GM12878 (cell line): ENCODE measurements around the gene BCL11A. TPM values are rescaled to one million over a fixed set of nuclear protein-coding genes. Genes with fewer than 3 reads are reported as not detected.

ENCODE experiments used
- ATF2 ChIP-seq: IDR thresholded peaks from 2 replicates; pipeline ENCODE4 v1.6.1; 2012; ENCODE audit warnings: low read length, inconsistent platforms
- ATF7 ChIP-seq: fragments of 450-650 bp; IDR thresholded peaks from 2 replicates; pipeline ENCODE4 v1.6.1; 2016; ENCODE audit warnings: low read depth, mild to moderate bottlenecking
- BCLAF1 ChIP-seq: fragments of 450-650 bp; IDR thresholded peaks from 2 replicates; pipeline ENCODE4 v1.6.1; 2017; ENCODE audit warnings: antibody characterized with exemption, mild to moderate bottlenecking, moderate library complexity
- CBFB ChIP-seq: IDR thresholded peaks from 2 replicates; pipeline ENCODE4 v1.6.1; 2016; ENCODE audit warnings: antibody characterized with exemption, low read depth
- CHD4 ChIP-seq: fragments of 200-600 bp; sonication (generic); IDR thresholded peaks from 2 replicates; pipeline ENCODE4 v1.6.1; 2016; ENCODE audit warnings: mild to moderate bottlenecking
- IRF3 ChIP-seq: fragments of 450-650 bp; IDR thresholded peaks from 2 replicates; pipeline ENCODE4 v1.6.1; 2014; ENCODE audit warnings: mild to moderate bottlenecking
- KAT2A ChIP-seq: conservative IDR thresholded peaks from 2 replicates; pipeline ENCODE4 v1.6.1; 2011; ENCODE audit warnings: low read depth, low read length; ENCODE audit not compliant: control insufficient read depth
- MYB ChIP-seq: fragments of 150-350 bp; IDR thresholded peaks from 2 replicates; pipeline ENCODE4 v1.6.1; 2014; ENCODE audit warnings: mild to moderate bottlenecking, low read depth, low read length, borderline replicate concordance
- NFIC ChIP-seq: IDR thresholded peaks from 2 replicates; pipeline ENCODE4 v1.6.1; 2012; ENCODE audit warnings: low read depth, mild to moderate bottlenecking, inconsistent platforms, low read length, moderate library complexity
- NR2C1 ChIP-seq: fragments of 450-650 bp; IDR thresholded peaks from 2 replicates; pipeline ENCODE4 v1.6.1; 2017; ENCODE audit warnings: antibody characterized with exemption, mild to moderate bottlenecking, moderate library complexity
- NRF1 ChIP-seq: conservative IDR thresholded peaks from 2 replicates; pipeline ENCODE4 v1.6.1; 2011; ENCODE audit warnings: mild to moderate bottlenecking, low read depth, low read length, improper control_type of control experiment
- PML ChIP-seq: IDR thresholded peaks from 2 replicates; pipeline ENCODE4 v1.6.1; 2012; ENCODE audit warnings: low read length, inconsistent platforms
- POLR2AphosphoS2 ChIP-seq: IDR thresholded peaks from 2 replicates; pipeline ENCODE4 v1.6.1; 2011; ENCODE audit warnings: low read depth, mild to moderate bottlenecking, low read length, improper control_type of control experiment, moderate library complexity
- POU2F2 ChIP-seq: IDR thresholded peaks from 3 replicates; pipeline ENCODE4 v1.6.1; 2011; ENCODE audit warnings: low read depth, mild to moderate bottlenecking, low read length, borderline replicate concordance
- SUZ12 ChIP-seq: fragments of 200-600 bp; sonication (generic); IDR thresholded peaks from one replicate; pipeline ENCODE4 v1.6.1; 2018; ENCODE audit warnings: antibody characterized with exemption, mild to moderate bottlenecking; ENCODE audit not compliant: unreplicated experiment
- TBL1XR1 ChIP-seq: IDR thresholded peaks from 2 replicates; pipeline ENCODE4 v1.6.1; 2012; ENCODE audit warnings: low read depth, low read length, improper control_type of control experiment
- ZBED1 ChIP-seq: IDR thresholded peaks from 2 replicates; pipeline ENCODE4 v1.6.1; 2016; ENCODE audit warnings: borderline replicate concordance
- ZBTB4 ChIP-seq: fragments of 450-650 bp; formaldehyde crosslinking; IDR thresholded peaks from 2 replicates; pipeline ENCODE4 v1.4.0; 2022; ENCODE audit warnings: mild to moderate bottlenecking, moderate library complexity
- ZNF24 ChIP-seq: fragments of 450-650 bp; IDR thresholded peaks from 2 replicates; pipeline ENCODE4 v1.6.1; 2017; ENCODE audit warnings: antibody characterized with exemption, mild to moderate bottlenecking
- polyA plus RNA-seq, 11 experiments: library from polyadenylated mRNA; depleted of rRNA in 4 of 11; unstranded in 6 of 11; stranded (reverse) in 5 of 11; fragments of >200 nt; fragmentation: Nextera tagmentation in 4 of 11; fragmentation: Illumina TruSeq in 1 of 11; extraction: Ambion mirVana in 4 of 11; extraction: Trizol in 1 of 11; gene quantifications; 1 replicate in 1 of 11; 2 replicates in 10 of 11; pipeline versions ENCODE4 v1.2.1 to v1.2.3, GENCODE V29; 2011 to 2016; ENCODE audit warnings: inconsistent platforms in 2 of 11, missing spikeins in 2 of 11, low read depth in 1 of 11
- total RNA-seq, 4 experiments: library from RNA; depleted of rRNA in 3 of 4; stranded (reverse); fragments of >200 nt in 3 of 4; fragmentation: Illumina TruSeq in 1 of 4; extraction: Trizol in 1 of 4; gene quantifications; 2 replicates each; pipeline versions ENCODE4 v1.2.1 to v1.2.3, GENCODE V29; 2013 to 2021

Gene BCL11A
- total and polyA plus RNA-seq, 10 of the 15 experiments (the other 5 are each of a cell fraction or from before 2014, with no cell fraction given): 7.5 to 26.6 (median 11.1) TPM; not detected in 1

GRCh38 chr2:60439219-60439974 is 114.1 kb downstream of the BCL11A start (continued):
- TF ChIP-seq IRF3 (no peak), SUZ12 (no peak), NR2C1 (no peak), CBFB (peak; percentile 92), ZNF24 (0 out of 2 replicates have a peak, but pooled peaks have one; percentile 59), KAT2A (no peak), ATF7 (0 out of 2 replicates have a peak, but pooled peaks have one; percentile 53), TBL1XR1 (peak; percentile 75), MYB (no peak; the same call in 1 of the 2 replicates), CHD4 (no peak), BCLAF1 (no peak), POU2F2 (peak; percentile 90; the same call in 2 of the 3 replicates), PML (no peak), ZBED1 (peak; percentile 54; the same call in 1 of the 2 replicates), NRF1 (no peak), POLR2AphosphoS2 (no peak), ATF2 (peak; percentile 72; the same call in 1 of the 2 replicates), NFIC (peak; percentile 78), ZBTB4 (CRISPR knock-in tag) (no peak)
